Progenitor cell of endocrine pancreas (in vitro differentiated cells): ENCODE measurements around the gene SPATA13. TPM values are rescaled to one million over a fixed set of nuclear protein-coding genes. Genes with fewer than 3 reads are reported as not detected.

Experiments used
- DNase-seq: peaks from one replicate; pipeline ENCODE4 v3.0.0; 2021; ENCODE audit warnings: low spot score; ENCODE audit not compliant: unreplicated experiment
- H3K27ac Mint-ChIP-seq: 2 replicates; pipeline ENCODE4 v1.8.0; 2021; ENCODE audit warnings: mild to moderate bottlenecking, moderate library complexity, mixed read lengths
- H3K27me3 Mint-ChIP-seq: 2 replicates; pipeline ENCODE4 v1.8.0; 2021; ENCODE audit warnings: mixed read lengths
- H3K36me3 Mint-ChIP-seq: 2 replicates; pipeline ENCODE4 v1.8.0; 2022; ENCODE audit warnings: mixed read lengths; ENCODE audit not compliant: insufficient read depth
- H3K4me1 Mint-ChIP-seq: 2 replicates; pipeline ENCODE4 v1.8.0; 2021; ENCODE audit warnings: low read depth, mixed read lengths
- H3K4me3 Mint-ChIP-seq: 2 replicates; pipeline ENCODE4 v1.8.0; 2021; ENCODE audit warnings: low read depth, mild to moderate bottlenecking, moderate library complexity, mixed read lengths
- H3K9me3 Mint-ChIP-seq: 2 replicates; pipeline ENCODE4 v1.8.0; 2021; ENCODE audit warnings: low read depth, mixed read lengths
- CTCF ChIP-seq: fragments of 200-600 bp; sonication (generic); IDR thresholded peaks from one replicate; pipeline ENCODE4 v1.5.0; 2021; ENCODE audit warnings: antibody characterized with exemption, mild to moderate bottlenecking; ENCODE audit not compliant: unreplicated experiment
- total RNA-seq: library from RNA; stranded (reverse); gene quantifications from 2 replicates; pipeline ENCODE4 v1.2.1, GENCODE V29; 2021

SPATA13 gene
- total RNA-seq, 1 donor from 2014 or later: 32.5 TPM

GRCh38 chr13:24194447-24194846 lies 33.9 kb downstream of the SPATA13 start:
- H3K27me3 Mint-ChIP-seq: no peaks in the 10 kb centered on the region

GRCh38 chr13:24195626-24196025 lies 35.1 kb downstream of the SPATA13 start:
- peaks cover 2% of the 10 kb centered on the region for H3K36me3 Mint-ChIP-seq
- H3K4me1 Mint-ChIP-seq: peaks cover 52% of the 10 kb centered on the region
- H3K27me3 Mint-ChIP-seq: no peaks in the 10 kb centered on the region
- no peak for DNase-seq
- no peaks in the 10 kb centered on the region for H3K9me3 Mint-ChIP-seq
- TF ChIP-seq CTCF: no peak
- H3K27ac Mint-ChIP-seq: peak overlapping the region; percentile 57
- no peak overlapping the region for H3K4me3 Mint-ChIP-seq

More at GRCh38 chr13:24194447-24194846, 33.9 kb downstream of the SPATA13 start:
- no peak for DNase-seq
- Mint-ChIP-seq H3K27ac (peak overlapping the region; percentile 21), H3K9me3 (no peaks in the 10 kb centered on the region), H3K4me1 (peaks cover 48% of the 10 kb centered on the region), H3K36me3 (peaks cover 4% of the 10 kb centered on the region), H3K4me3 (no peak overlapping the region)
- no peak for TF ChIP-seq CTCF

- Mint-ChIP-seq H3K4me3 (no peak overlapping the region), H3K36me3 (peaks cover 2% of the 10 kb centered on the region), H3K9me3 (no peaks in the 10 kb centered on the region), H3K27ac (no peak overlapping the region), H3K4me1 (peaks cover 59% of the 10 kb centered on the region), H3K27me3 (no peaks in the 10 kb centered on the region)
- TF ChIP-seq CTCF: no peak
- no peak for DNase-seq
Measured at GRCh38 chr13:24196593-24197197, 36.2 kb downstream of the SPATA13 start.

- Mint-ChIP-seq H3K9me3 (no peaks in the 10 kb centered on the region), H3K4me1 (peaks cover 56% of the 10 kb centered on the region), H3K4me3 (no peak overlapping the region), H3K27ac (no peak overlapping the region), H3K36me3 (peaks cover 1% of the 10 kb centered on the region), H3K27me3 (no peaks in the 10 kb centered on the region)
- DNase-seq: no peak
- no peak for TF ChIP-seq CTCF
Measured at GRCh38 chr13:24199016-24199415, 38.5 kb downstream of the SPATA13 start.

- H3K4me3 Mint-ChIP-seq: no peak overlapping the region
- peaks cover 3% of the 10 kb centered on the region for H3K9me3 Mint-ChIP-seq
- H3K36me3 Mint-ChIP-seq: peaks cover 6% of the 10 kb centered on the region
- H3K27me3 Mint-ChIP-seq: peaks cover 3% of the 10 kb centered on the region
- TF ChIP-seq CTCF: no peak
- H3K4me1 Mint-ChIP-seq: peaks cover 43% of the 10 kb centered on the region
- DNase-seq: no peak
- no peak overlapping the region for H3K27ac Mint-ChIP-seq
Measured at GRCh38 chr13:24202215-24202614, 41.7 kb downstream of the SPATA13 start.
